CD14-positive monocyte (primary cell): ENCODE results near the gene SELENBP1. TPM values are rescaled to one million over a fixed set of nuclear protein-coding genes. Genes with fewer than 3 reads are reported as not detected.

Experiments used
- DNase-seq, 3 donors: peaks; one replicate each; pipeline ENCODE4 v3.0.0-alpha.2; 2011 to 2022
- H2AFZ ChIP-seq: 2 replicates; pipeline ENCODE4 v1.6.0; 2012; ENCODE audit warnings: mild to moderate bottlenecking, low read depth, low read length, inconsistent platforms; ENCODE audit not compliant: insufficient read depth, poor library complexity, severe bottlenecking
- H3K27ac ChIP-seq, 2 donors: 1 replicate in 1 of 2; 2 replicates in 1 of 2; pipeline ENCODE4 v1.5.1; 2012 to 2013; ENCODE audit warnings: low read length in 2 of 2, control low read depth in 1 of 2, inconsistent platforms in 1 of 2, low read depth in 1 of 2, mild to moderate bottlenecking in 1 of 2
- H3K27me3 ChIP-seq, 2 donors: one replicate each; pipeline versions ENCODE4 v1.6.0 to v1.6.1; 2011 to 2013; ENCODE audit warnings: low read length in 2 of 2; ENCODE audit not compliant: control insufficient read depth in 2 of 2, insufficient read depth in 2 of 2
- H3K36me3 ChIP-seq, 2 donors: replicated peaks in 1 of 2; 1 replicate in 1 of 2; 2 replicates in 1 of 2; pipeline versions ENCODE4 v1.5.1 to v1.6.1; 2012 to 2013; ENCODE audit warnings: low read length in 2 of 2, control low read depth in 1 of 2, inconsistent platforms in 1 of 2, mild to moderate bottlenecking in 1 of 2; ENCODE audit not compliant: insufficient read depth in 2 of 2, control insufficient read depth in 1 of 2
- H3K4me1 ChIP-seq, 2 donors: 1 replicate in 1 of 2; 2 replicates in 1 of 2; pipeline versions ENCODE4 v1.5.1 to v1.6.1; 2012 to 2013; ENCODE audit warnings: low read length in 2 of 2, control low read depth in 1 of 2, inconsistent platforms in 1 of 2, mild to moderate bottlenecking in 1 of 2, moderate library complexity in 1 of 2; ENCODE audit not compliant: insufficient read depth in 2 of 2, control insufficient read depth in 1 of 2
- H3K4me2 ChIP-seq: replicated peaks from 2 replicates; pipeline ENCODE3; 2012; ENCODE audit warnings: low read length, moderate library complexity, mild to moderate bottlenecking; ENCODE audit not compliant: poor library complexity, severe bottlenecking; ENCODE audit errors: extremely low read depth
- H3K4me3 ChIP-seq, 3 experiments: fragments of 200-600 bp in 1 of 3; sonication (generic) in 1 of 3; replicated peaks in 1 of 3; 1 replicate in 2 of 3; 2 replicates in 1 of 3; pipeline ENCODE4 v1.5.1; 2011 to 2013; ENCODE audit warnings: low read length in 3 of 3, mild to moderate bottlenecking in 3 of 3, control low read depth in 2 of 3, low read depth in 2 of 3, inconsistent platforms in 1 of 3, moderate library complexity in 1 of 3
- H3K79me2 ChIP-seq: 2 replicates; pipeline ENCODE4 v1.6.0; 2012; ENCODE audit warnings: mild to moderate bottlenecking, control low read depth, inconsistent platforms, low read length, moderate library complexity; ENCODE audit not compliant: insufficient read depth
- H3K9ac ChIP-seq: 2 replicates; pipeline ENCODE4 v1.6.0; 2017; ENCODE audit warnings: low read length, mild to moderate bottlenecking; ENCODE audit not compliant: insufficient read depth, poor library complexity, severe bottlenecking
- H3K9me3 ChIP-seq, 2 donors: replicated peaks in 1 of 2; 1 replicate in 1 of 2; 2 replicates in 1 of 2; pipeline versions ENCODE4 v1.5.1 to v1.6.1; 2012 to 2013; ENCODE audit warnings: low read length in 2 of 2, control low read depth in 1 of 2; ENCODE audit not compliant: control insufficient read depth in 1 of 2, insufficient read depth in 1 of 2
- H4K20me1 ChIP-seq: 2 replicates; pipeline ENCODE4 v1.6.0; 2012; ENCODE audit warnings: mild to moderate bottlenecking, low read length, control low read depth, moderate library complexity; ENCODE audit not compliant: insufficient read depth
- H3K27ac Mint-ChIP-seq, 7 donors: one replicate each; pipeline ENCODE4 v1.8.0; 2020; ENCODE audit warnings: mild to moderate bottlenecking in 7 of 7, mixed read lengths in 7 of 7, moderate library complexity in 6 of 7, inconsistent platforms in 2 of 7
- H3K27me3 Mint-ChIP-seq, 3 donors: one replicate each; pipeline ENCODE4 v1.8.0; 2021 to 2022; ENCODE audit warnings: low read depth in 3 of 3, mild to moderate bottlenecking in 3 of 3, mixed read lengths in 3 of 3, moderate library complexity in 3 of 3, inconsistent platforms in 1 of 3
- H3K36me3 Mint-ChIP-seq, 2 donors: one replicate each; pipeline ENCODE4 v1.8.0; 2020; ENCODE audit warnings: mixed read lengths in 2 of 2, inconsistent platforms in 1 of 2, mild to moderate bottlenecking in 1 of 2
- H3K4me1 Mint-ChIP-seq: one replicate; pipeline ENCODE4 v1.8.0; 2020; ENCODE audit warnings: mild to moderate bottlenecking, mixed read lengths
- H3K4me3 Mint-ChIP-seq, 2 donors: one replicate each; pipeline ENCODE4 v1.8.0; 2020; ENCODE audit warnings: mild to moderate bottlenecking in 2 of 2, mixed read lengths in 2 of 2, moderate library complexity in 1 of 2
- H3K9me3 Mint-ChIP-seq, 7 donors: one replicate each; pipeline ENCODE4 v1.8.0; 2020 to 2022; ENCODE audit warnings: mixed read lengths in 7 of 7, mild to moderate bottlenecking in 6 of 7, moderate library complexity in 6 of 7, inconsistent platforms in 2 of 7
- WGBS: methylation state at CpG from one replicate; pipeline ENCODE4 v1.1.5; 2013; ENCODE audit warnings: missing lambda C conversion rate; ENCODE audit not compliant: insufficient coverage; 5-methylcytosine and 5-hydroxymethylcytosine counted together
- intact Hi-C, 2 donors: fragments of 100-400 bp; cut with micrococcal nuclease; formaldehyde crosslinking; loops; one replicate each; pipeline versions ENCODE4 v1.15.0 to v1.15.1; 2023
- polyA plus RNA-seq, 3 donors: library from polyadenylated mRNA; depleted of rRNA in 1 of 3; unstranded in 2 of 3; stranded (reverse) in 1 of 3; fragments of 300-500 nt in 2 of 3; fragments of >200 nt in 1 of 3; fragmentation: Illumina TruSeq in 2 of 3; gene quantifications; 1 replicate in 2 of 3; 2 replicates in 1 of 3; pipeline ENCODE4 v1.2.3, GENCODE V29; 2012 to 2021
- TF ChIP-seq, protein P1 (sequence below): fragments of 200-600 bp; IDR thresholded peaks from one replicate; pipeline ENCODE4 v1.8.0; 2022; ENCODE audit warnings: antibody characterized with exemption, mild to moderate bottlenecking

Gene SELENBP1
- polyA plus RNA-seq, 3 donors: 0.61 to 0.79 TPM; not detected in 1

- peaks cover 8% of the 10 kb centered on the region for H3K79me2 ChIP-seq
- no peak overlapping the region for H3K4me3 ChIP-seq
- no peak for DNase-seq
- no peak overlapping the region for H2AFZ ChIP-seq
- Mint-ChIP-seq H3K4me3 (no peak overlapping the region), H3K27me3 (peaks cover 0 to 1% (median 0%) of the 10 kb centered on the region in 3 donors), H3K9me3 (no peaks in the 10 kb centered on the region), H3K36me3 (peaks cover 90 to 99% of the 10 kb centered on the region in 2 donors), H3K27ac (peak overlapping the region in 5 of 7 donors; percentile 5 to 41 (median 22)), H3K4me1 (peaks cover 7% of the 10 kb centered on the region)
- H3K27ac ChIP-seq: peak overlapping the region in 1 of 2 donors; percentile 33
- TF ChIP-seq, protein P1, sequence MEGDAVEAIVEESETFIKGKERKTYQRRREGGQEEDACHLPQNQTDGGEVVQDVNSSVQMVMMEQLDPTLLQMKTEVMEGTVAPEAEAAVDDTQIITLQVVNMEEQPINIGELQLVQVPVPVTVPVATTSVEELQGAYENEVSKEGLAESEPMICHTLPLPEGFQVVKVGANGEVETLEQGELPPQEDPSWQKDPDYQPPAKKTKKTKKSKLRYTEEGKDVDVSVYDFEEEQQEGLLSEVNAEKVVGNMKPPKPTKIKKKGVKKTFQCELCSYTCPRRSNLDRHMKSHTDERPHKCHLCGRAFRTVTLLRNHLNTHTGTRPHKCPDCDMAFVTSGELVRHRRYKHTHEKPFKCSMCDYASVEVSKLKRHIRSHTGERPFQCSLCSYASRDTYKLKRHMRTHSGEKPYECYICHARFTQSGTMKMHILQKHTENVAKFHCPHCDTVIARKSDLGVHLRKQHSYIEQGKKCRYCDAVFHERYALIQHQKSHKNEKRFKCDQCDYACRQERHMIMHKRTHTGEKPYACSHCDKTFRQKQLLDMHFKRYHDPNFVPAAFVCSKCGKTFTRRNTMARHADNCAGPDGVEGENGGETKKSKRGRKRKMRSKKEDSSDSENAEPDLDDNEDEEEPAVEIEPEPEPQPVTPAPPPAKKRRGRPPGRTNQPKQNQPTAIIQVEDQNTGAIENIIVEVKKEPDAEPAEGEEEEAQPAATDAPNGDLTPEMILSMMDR: no peak
- H3K4me2 ChIP-seq: no peak overlapping the region
- H3K9me3 ChIP-seq: no peaks in the 10 kb centered on the region
- H3K9ac ChIP-seq: no peak overlapping the region
- no peaks in the 10 kb centered on the region for H3K27me3 ChIP-seq
- peaks cover 4 to 5% of the 10 kb centered on the region in 2 donors for H3K4me1 ChIP-seq
- intact Hi-C loops: loop anchor here in 1 of 2 donors (10.0 kb wide), 1 partner anchor 211 kb away; the partner anchor contains the start of genes PIP5K1A and VPS72
- peaks cover 9% of the 10 kb centered on the region for H4K20me1 ChIP-seq
- peaks cover 81 to 99% of the 10 kb centered on the region in 2 donors for H3K36me3 ChIP-seq
- 86% methylated on average over 10 of the region's 13 CpGs for WGBS
These were observed 32.9 kb upstream of the SELENBP1 start for GRCh38 chr1:151405187-151405951.

DNA sequence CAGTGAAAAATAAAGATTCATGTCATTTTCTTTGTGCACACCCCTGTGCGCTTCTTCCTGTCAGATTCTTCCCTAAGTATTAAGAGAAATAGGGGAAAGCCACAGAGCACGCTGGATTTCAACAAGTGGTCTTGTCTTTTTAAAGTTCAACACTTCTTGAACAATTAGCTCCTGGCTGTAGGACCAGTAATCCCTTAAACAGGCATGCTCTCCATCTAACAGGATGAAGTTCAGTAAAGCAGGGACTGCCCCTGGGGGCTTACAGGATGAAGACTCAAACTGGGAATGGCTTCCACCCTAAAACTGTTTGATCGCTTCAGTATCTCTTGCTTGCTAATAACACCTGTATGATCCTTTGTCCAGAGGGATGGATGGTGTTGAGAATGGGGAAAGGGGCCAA lies 31.1 kb upstream of the SELENBP1 start:
- 100% methylated on average over 1 of the region's 3 CpGs for WGBS
- H3K36me3 ChIP-seq: peaks cover 63 to 82% of the 10 kb centered on the region in 2 donors
- no peaks in the 10 kb centered on the region for H3K9me3 Mint-ChIP-seq
- peaks cover 76 to 82% of the 10 kb centered on the region in 2 donors for H3K36me3 Mint-ChIP-seq
- H3K79me2 ChIP-seq: peaks cover 19% of the 10 kb centered on the region
- H3K27ac ChIP-seq: peak overlapping the region in 1 of 2 donors; percentile 34
- H4K20me1 ChIP-seq: peaks cover 9% of the 10 kb centered on the region
- intact Hi-C loops: loop anchor here in 1 of 2 donors (10.0 kb wide), 1 partner anchor 209 kb away; the partner anchor contains the start of genes PIP5K1A and VPS72
- no peak overlapping the region for H2AFZ ChIP-seq
- TF ChIP-seq, protein P1: no peak
- peak overlapping the region in 3 of 7 donors; percentile 0 to 46 (median 6) for H3K27ac Mint-ChIP-seq
- no peaks in the 10 kb centered on the region for H3K27me3 ChIP-seq
- no peak overlapping the region for H3K4me2 ChIP-seq
- no peak overlapping the region for H3K4me3 ChIP-seq
- no peak overlapping the region for H3K9ac ChIP-seq
- H3K4me1 Mint-ChIP-seq: peaks cover 15% of the 10 kb centered on the region
- no peak for DNase-seq
- no peak overlapping the region for H3K4me3 Mint-ChIP-seq
- H3K9me3 ChIP-seq: no peaks in the 10 kb centered on the region
- H3K27me3 Mint-ChIP-seq: peaks cover 0 to 1% (median 0%) of the 10 kb centered on the region in 3 donors
- peaks cover 9 to 17% of the 10 kb centered on the region in 2 donors for H3K4me1 ChIP-seq
